Left hindlimb (tissue), 1 donor: ENCODE data around the gene LEFTY1.

Experiments
- DNase-seq: peaks from one replicate; pipeline ENCODE4 v3.0.0-alpha.2; 2018

LEFTY1 gene

DNA sequence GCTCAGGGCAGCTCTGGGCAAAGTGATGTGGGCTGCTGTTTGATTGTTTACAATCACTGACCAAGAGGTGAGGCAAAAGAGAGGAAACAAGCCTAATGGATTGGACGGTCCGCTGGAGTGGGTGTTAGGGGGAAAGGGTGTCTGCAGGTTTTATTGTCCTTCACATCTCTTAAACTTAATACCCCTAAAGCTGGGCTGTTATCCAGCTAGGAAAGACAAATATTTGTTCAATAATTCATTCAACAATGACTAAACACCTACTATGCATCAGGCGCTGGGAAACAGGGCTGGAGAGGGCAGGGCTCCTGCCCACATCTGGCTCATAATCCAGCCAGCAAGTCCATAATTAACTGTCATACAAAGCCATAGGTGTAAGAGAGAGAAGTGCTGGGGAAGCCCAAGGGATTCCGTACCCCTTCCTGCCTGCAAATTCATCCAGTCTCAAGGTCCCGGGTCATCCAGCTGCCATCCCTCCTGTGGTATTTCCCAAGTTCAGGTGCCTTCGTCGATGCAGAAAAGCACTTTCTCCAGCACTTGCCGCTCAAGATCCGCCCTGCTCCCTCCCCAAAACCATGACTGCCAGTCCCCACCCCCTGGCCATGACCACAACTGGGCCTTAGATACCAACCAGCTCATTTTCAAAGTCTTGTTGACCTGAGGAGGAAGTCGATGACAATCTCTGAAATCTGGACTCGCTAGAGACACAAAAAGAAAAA lies 17.4 kb downstream of the LEFTY1 start:
- no peak for DNase-seq

DNA sequence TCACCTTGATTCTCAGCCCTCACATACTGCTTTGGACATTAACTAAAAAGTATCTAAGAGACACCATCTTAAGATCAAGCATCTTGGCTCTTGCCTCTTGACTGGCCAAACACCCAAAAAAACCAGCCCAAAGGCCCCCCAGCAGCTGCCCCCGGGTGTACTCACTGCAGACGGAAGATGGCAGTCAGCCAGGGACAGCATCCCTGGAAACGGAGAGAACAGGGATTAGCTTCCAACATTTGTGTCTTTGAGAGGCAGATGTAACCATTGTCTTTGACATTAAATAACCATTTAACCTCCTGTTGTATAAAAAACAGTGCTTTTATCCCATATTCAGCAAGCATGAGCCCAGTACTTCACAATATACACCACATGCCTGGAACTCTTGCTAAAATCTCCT lies 18.0 kb downstream of the LEFTY1 start:
- no peak for DNase-seq

DNA sequence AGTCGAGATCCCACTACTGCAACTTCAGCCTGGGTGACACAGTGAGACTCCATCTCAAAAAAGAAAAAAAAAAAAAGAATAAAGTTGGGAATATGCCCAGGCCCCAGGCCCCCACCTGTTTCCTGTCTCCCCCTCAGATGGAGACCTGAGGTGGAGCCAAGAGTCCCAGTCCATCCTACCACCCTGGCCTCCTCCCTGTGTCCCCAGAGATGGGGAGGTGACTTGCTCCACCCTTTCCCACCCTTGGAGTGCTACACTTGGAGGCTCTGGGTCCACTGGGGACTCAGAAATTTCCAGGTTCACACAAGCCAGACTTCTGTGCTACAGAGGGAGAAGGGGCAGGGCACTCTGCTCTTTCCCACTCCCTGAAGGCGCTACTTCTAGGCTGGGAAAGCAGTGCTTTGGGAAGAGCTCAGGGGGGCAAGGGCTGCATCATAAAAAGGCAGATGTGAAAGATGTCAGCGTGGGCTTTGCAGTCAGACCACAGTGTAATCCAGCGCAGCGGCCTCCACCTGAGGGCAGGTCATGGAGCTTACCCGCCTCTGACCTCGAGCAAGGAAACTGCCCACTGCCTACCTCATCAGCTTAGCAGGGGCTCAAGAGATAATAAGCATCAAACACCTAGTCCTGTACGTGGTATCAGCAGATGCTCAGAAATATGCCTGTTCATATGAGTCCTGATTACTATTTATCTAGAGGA lies 20.2 kb downstream of the LEFTY1 start:
- DNase-seq: no peak

DNA sequence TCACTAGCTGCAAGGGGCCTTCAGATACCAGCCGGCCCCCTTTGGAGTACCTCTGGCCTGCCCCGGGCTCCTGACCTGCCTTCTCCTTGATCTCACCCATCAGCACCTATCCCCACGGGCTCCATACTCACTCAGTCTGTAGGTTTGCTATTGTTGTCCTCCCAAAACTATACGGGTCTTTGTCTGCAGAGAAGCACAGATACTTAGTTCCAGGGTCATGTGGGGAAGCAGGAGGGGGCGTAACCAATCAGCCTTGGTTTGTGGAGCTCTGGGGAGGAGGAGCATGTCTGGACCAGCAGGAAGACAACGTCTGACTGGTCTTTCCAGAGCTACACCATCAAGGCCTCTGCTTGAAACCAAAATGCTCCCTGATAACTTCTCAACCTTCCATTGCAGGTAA lies 22.0 kb downstream of the LEFTY1 start:
- no peak for DNase-seq

DNA sequence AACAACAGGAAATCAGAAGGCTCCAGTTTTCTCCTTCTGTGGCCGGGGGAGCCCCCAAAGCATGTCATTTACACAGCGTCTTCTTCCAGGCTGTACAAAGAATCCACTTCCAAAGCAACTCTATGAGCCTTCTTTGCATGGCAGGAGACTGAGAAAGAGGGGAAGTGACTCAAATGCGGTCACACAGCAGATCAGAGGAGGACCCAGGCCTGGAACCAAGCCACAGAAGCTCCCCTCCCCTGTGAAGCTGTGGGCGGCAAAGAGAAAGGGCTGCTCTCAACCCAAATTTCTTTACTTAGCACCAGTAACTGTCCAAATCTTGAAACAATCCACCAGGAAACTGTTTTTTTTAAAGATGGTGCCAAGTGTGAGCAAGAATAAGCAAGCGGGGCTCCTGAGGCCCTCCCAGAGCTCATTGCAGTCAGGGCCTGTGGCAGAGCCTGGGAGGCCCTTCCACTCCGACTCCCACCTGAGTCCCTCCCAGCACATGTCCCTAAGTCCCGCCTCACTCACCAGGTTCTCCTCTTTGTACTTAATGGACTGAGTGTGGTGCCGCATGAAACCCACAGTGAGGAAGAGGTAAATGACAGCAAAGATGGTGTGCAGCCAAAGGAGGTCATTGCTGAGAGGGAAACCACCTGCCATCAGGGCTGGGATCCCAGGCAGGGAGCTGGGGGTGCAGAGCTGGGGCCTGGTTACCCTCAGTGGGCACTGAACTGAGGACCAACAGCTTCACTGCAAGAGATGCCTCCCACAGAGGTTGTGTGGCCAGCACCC lies 22.7 kb downstream of the LEFTY1 start:
- no peak for DNase-seq

DNA sequence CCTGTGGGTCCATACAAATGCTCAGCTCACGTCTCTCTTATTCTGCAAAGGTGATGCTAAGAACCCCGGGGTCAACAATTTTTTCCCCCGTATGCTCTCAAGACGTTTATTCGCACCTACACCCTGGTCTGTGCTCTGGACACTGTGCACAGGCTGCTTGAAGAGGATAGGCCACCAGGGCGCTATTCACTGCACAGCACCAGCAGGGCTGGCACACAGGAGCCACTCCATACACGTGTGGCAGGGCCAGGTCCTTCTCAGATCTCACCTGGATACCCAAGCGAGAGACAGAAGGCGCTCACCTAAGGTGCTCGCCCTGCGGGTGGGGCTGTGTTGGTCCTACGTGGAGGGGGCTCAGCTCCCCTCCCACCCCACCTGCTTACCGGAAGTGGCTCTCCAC lies 23.4 kb downstream of the LEFTY1 start:
- no peak for DNase-seq

DNA sequence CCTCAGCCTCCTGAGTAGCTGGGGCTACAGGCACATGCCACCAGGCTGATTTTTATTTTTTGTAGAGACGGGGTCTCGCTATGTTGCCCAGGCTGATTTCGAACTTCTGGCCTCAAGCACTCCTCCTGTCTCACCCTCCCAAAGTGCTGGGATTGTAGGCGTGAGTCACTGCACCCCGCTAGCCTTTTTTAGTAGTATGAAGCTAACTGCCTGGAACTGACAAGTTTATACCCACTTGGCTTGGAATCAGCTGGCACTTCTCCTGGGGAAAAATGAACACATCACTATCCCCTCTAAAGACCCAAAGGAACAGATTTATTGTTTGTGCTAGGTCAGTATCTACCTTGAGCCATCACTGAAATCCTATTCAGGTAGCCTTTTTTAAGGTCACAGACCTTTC lies 25.8 kb downstream of the LEFTY1 start:
- no peak for DNase-seq

DNA sequence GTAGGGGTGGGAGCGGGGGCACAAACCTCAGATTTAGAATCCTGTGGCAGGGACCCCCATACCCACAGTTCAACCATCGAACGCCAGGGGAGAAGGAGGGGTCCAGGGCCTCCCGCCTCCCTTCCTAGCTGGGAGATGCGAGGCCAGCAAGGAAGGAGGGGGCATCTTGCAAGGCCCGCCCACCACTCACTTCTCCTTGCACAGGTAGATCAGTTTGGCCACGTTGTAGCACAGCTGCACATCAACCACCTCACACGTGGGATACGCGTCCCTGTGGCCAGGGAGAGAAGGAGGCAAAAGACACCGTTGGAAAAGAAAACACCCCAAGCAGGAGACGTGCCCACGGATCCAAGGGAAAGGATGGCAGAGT lies 26.4 kb downstream of the LEFTY1 start:
- DNase-seq: no peak

DNA sequence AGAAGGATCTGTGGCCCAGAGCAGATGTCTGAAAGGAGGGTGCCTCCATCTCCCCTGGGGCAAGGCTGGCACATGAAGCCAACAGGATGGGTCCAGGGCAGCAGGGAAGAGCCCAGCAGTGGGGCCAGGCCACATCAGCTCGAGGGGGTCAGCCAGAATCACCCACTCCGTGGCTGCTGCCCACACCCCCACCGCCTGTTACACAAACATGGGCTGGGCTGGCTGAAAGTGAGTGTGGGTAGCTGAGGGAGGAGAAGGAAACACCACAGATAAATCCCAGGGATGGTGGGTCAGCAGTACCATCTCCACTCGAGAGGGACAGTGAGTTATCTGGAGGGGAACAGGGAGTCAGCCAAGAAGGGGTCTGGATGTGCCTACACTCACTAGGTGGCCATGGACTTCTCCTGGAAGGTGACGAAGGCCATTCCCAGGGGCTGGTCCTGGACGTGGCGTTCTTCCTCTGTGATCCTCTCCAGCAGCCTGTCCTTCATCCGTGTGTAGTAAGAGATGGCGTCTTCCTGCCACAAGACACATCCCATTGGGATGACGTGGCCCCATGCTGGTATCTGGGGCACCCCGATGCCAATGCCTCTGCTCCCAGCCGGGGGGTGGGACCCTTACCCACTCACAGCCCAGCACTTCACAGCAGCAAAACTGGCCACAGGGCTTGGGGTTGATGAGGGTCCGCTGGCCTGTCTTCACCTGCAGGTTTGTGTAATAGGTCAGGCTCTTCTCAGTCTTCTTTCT lies 26.9 kb downstream of the LEFTY1 start:
- no peak for DNase-seq

DNA sequence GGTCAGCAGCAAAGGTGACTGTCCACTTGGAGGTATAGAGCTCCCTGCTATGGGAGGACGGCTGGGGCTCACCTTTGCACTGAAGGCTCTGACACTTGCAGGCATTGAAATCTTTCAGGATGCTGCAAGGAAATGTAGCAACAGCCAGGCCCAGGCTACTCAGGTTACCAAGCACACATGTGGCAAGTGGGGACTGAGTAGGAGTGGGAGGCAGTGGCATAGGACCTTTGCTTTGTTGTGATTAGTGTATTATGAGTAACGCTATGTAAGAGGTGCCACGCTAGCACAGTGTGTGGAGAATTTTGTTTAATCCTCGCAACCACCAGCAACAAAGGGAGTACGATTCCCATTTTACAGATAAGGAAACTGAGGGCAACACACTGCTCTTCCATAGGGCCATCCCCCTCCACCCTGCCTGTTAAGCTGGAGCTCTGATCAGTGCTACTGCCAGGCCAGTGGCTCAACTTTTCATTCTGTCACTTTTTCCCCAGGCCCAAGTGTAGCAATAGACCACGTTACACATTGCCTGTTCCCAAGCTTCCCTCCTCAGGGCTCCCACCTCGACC lies 28.0 kb downstream of the LEFTY1 start:
- DNase-seq: no peak

DNA sequence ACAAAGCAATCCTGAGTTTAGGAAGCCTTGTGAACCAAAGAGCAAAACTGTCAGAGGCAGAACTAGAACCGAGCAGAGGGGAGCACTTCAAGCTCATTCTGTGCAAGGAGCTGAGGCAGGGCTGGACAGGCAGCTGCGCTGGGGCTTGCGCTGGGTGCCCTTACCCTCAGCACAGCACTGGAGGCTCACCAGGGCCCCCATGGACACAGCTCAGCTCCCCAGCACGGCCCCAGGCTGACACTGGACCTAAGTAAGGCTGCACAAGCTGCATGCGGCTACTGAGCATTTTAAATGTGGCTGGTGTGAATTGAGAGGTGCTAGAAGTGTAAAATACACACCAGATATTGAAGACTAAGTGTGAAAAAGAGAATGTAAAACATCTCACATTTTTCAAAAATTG lies 28.8 kb downstream of the LEFTY1 start:
- DNase-seq: no peak

DNA sequence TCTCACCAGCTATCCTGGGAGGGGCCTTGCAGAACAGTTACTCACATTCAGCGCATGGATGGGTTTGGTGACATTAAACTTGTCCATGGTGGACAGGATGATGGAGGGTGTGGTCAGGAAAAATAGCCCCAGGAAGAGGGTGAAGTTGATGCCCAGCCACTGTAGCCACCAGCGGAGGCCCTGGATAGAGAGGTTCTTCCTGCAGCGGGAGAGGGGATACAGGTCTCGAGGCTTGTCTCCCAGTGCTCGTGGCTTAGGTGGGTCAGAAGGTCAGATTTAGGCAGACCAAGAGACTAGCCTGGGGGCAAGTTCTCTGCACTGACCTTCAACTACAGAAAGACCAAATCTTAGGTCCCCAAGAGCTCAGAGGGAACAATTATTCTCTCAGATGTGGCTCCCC lies 29.8 kb downstream of the LEFTY1 start:
- DNase-seq: no peak

DNA sequence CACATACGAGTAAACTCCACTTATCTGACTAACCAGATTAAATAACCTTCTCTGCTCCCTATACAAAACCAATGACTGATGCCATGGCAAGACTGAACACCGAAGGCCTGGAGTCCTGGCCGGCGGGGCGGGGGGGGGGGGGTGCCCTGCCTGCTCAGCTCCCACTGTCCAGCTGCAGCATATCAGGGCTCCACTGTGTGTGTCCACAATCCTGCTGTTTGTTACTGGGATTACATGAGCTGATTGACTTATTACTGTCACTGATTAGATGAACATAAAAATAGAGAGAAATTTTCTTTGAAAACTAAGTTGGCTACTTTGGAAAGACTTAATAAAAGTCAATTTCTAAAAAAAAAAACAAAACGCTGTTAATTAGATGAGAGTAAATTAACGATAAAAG lies 31.7 kb downstream of the LEFTY1 start:
- DNase-seq: no peak

DNA sequence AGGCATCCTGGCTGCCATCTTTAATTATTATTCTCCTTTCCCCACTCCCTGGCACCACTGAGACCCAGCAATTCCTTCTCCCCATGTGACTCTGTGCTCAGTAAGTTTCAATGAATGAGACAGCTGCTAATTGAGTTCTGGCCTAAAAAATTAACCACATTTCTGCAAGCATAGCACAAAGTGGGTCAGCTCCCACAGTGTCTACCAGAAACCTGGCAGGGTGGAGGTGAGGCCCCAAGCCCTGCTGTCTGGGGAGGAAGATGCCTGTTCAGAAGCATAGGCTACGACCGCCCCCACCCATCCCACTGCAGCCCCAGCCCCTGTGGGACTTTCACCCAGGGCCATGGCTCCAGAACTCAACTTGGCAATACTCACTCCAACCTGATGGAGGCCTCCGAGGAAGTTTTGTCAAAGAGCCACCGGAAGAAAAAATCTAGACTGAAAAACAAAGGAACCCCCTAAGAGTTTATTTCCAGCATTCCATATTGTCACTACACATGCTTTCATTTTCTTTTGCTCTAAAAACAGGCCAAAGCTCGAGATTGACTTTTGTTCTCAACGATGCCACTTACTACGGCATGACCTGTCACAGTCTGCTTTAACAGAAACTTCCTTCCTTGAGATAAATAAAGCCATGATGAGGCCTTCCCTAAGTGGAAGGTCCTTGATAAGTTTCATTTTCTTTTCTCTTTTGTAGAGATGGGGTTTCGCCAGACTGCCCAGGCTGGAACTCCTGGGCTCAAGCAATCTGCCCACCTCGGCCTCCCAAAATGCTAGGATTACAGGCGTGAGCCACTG lies 33.2 kb downstream of the LEFTY1 start:
- DNase-seq: no peak

DNA sequence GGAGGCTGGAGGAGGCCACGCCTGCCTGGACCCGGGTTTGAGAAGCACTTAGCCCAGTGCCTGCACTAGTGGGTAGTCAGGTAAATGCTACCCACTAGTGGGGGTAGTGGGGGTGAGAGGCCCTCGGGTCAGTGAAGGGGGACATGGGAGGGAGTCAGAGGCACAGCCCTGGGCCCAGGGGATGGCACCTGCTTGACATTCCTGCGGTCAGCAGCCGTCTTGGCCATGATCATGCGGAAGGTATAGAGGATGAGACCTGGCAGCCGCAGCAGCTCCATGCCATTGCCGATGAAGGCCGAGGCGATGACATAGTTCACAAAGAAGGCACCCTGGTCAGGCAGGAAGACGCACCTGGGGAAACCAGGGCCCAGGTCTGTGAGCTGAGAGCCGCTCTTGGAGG lies 35.5 kb downstream of the LEFTY1 start:
- DNase-seq: no peak

DNA sequence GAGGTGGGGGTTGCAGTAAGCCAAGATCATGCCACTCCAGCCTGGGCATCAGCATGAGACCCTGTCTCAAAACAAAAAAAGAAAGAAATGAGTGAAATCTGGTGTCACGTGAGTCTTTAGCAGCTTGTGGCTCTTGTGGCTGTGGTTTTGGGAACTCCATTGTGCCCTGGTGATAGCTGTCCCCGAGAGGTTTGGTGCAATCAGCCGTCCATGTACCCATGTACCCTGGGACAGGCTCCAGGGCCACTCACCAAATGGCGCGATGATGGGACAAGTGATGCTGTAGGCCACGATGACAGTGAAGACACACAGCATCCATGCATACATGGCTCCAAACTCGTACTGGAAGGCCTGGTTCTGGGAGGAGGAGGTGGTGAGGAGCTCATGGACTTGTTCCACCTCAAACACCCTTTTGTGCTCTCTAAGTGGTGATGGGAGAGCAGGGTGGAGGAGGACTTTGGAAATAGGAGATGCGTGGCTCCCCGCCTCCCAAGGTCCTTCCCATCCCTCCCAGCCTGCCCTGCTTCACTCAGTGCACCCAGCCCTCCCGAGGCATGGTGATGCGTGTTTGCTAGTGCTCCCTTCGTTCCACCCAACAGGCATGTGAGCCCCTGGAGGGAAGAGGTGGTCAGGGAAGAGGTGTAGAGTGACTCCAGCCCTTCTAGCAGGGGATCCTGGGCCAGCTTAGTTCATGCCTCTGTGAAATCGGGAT lies 36.4 kb downstream of the LEFTY1 start:
- no peak for DNase-seq

DNA sequence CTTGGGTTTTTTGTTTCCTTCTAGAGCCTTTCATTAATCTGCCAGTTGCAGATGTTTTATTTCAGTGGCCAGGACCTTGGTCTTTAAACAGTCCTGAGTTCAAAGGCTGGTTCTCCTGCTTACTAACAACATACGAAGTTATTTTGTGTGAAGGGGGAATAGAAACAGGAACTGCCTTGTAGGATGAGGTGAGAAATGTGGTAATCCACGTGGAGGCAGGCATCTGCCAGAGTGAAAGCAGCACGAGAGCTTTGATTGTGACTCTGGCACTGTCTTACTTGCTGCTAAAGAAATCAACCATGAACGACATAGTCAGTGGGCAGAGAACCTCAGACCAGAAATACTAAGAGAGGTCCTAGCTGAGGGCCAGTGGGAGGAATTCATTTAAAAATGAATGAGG lies 37.1 kb downstream of the LEFTY1 start:
- DNase-seq: no peak

DNA sequence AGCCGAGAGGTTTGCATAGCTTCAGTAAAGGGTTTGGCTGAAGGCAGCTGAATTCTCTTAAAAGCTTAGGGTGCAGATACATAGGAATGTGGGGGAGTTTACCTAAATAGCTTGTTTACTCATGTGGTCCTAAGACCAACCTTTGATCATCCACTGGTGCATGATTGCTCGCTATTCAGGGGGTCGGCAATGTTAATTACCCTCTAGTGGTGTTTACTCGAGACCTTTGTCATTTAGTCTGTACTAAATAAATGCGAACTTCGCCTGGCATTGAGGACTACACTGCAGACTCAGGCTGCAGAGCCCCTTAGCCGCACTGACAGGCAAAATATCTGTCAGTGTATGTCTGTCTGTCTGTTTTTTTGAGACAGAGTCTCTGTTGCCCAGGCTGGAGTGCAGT lies 38.6 kb downstream of the LEFTY1 start:
- no peak for DNase-seq

DNA sequence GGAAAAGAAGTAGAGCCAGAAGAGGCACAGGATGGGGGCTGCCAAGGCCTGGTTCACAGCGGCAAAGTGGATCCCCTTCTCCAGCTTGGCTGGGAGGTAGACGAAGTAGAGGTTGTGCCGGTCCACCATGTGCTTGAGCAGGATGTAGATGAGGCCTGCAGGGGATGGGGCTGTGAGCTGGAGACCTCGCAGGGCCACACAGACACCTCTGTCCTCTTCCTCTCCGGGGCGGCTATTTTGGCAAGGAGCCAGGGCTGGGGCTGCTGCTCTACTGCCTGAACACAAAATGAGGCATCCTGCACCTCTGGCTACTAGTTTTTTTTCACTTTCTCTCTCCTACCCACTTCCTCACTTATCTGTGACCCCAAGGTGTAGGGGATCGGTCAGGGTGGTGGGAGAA lies 39.0 kb downstream of the LEFTY1 start:
- DNase-seq: no peak

DNA sequence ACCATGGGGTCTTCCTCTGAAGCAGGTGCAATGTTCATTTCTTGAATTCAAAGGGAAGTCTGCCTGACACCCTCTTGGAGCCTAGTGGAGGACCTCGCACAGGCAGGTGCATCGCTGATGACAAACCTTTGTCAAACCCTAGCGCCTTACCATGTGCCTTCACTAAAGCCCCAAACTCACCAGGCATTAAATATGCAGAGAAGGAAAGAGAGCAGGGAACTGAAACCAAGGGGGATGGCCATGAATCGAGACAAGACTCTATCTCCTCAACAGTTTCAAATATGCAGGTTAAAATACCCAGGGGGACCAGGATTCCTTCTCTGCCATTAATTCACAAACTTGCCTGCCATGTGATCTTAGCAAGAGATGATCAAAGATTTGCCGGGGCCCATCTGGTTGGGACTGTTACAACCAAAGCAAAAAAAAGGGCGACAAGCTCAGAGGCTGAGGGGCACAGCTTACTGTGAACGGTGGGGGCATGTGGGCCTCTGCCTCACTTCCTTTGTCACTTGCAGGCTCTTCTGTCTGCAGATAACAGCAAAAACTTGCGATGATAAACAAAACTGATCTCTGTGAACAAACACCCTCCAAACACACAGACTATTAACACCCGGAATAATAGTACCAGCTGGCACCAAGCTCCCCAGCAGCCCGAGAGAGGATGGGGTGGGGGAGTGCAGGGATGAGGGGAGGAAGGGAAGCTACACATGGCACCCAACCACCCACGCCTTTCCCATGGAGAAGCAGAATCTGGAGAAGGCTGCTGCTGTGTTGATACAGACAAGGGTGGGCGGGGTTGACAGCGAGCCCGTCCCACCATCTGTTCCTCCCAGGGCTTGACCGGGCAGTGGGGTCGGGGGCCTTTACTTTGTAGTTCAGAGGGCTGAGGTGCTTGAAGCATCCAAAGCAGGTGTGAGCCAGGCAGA lies 40.7 kb downstream of the LEFTY1 start:
- no peak for DNase-seq
